Right cardiac atrium (tissue), 5 donors: ENCODE data around the gene FIBIN. TPM values are rescaled to one million over a fixed set of nuclear protein-coding genes. Genes with fewer than 3 reads are reported as not detected.
"Not testable (repeated sequence)": the region's sequence is repeated elsewhere in the genome, so short reads cannot be mapped to it uniquely, and the experiment has no call there.

Experiments
- ATAC-seq, 2 donors: fragments of 200-7000 bp; cut with Tn5 transposase; one replicate each; pipeline versions ENCODE4 v1.8.0 to v1.9.1; 2020; ENCODE audit warnings: moderate library complexity in 2 of 2, mild to moderate bottlenecking in 1 of 2
- DNase-seq, 3 donors: peaks; one replicate each; pipeline ENCODE4 v3.0.0-alpha.2; 2020
- H3K27ac ChIP-seq: one replicate; pipeline ENCODE4 v1.5.1; 2013; ENCODE audit warnings: mild to moderate bottlenecking, low read length, control low read depth, moderate library complexity
- H3K27me3 ChIP-seq: one replicate; pipeline ENCODE4 v1.6.1; 2013; ENCODE audit not compliant: control insufficient read depth, insufficient read depth
- H3K4me1 ChIP-seq: one replicate; pipeline ENCODE4 v1.6.1; 2013; ENCODE audit warnings: low read length; ENCODE audit not compliant: control insufficient read depth, insufficient read depth
- H3K4me3 ChIP-seq: one replicate; pipeline ENCODE4 v1.5.1; 2013; ENCODE audit warnings: low read length, control low read depth
- H3K9me3 ChIP-seq: one replicate; pipeline ENCODE4 v1.6.1; 2013; ENCODE audit warnings: low read length; ENCODE audit not compliant: control insufficient read depth
- WGBS: extraction: QIAGEN DNeasy Blood & Tissue Kit; methylation state at CpG from one replicate; pipeline ENCODE4 v1.1.7; 2013; 5-methylcytosine and 5-hydroxymethylcytosine counted together
- intact Hi-C, 4 donors: fragments of 100-400 bp; cut with DNase I; formaldehyde crosslinking; loops; one replicate each; pipeline versions ENCODE4 v1.11.0 to v1.14.0; 2022 to 2023
- polyA plus RNA-seq: library from polyadenylated mRNA; stranded (reverse); fragments of 200-250 nt; gene quantifications from one replicate; pipeline ENCODE4 v1.2.3, GENCODE V29; 2013
- total RNA-seq, 4 donors: library from RNA; stranded (reverse); fragmentation: NEBNext Ultra II Directional; extraction: Animal tissue kit (Norgen Biotek cat#: 25700); gene quantifications; one replicate each; pipeline ENCODE4 v1.2.1, GENCODE V29; 2021
- donor health status: healthy with polysubstance abuse.
- donor health status: DM: no; HTN: yes; CAD: no.
- donor health status: DM: no; HTN: no; CAD: no.
- donor health status: DM: no; HTN: yes; CAD: no; lungs with severe emphysema.
- donor health status: DM: yes; HTN: yes; CAD: no.

FIBIN gene
- total and polyA plus RNA-seq, 5 donors, result 7.3 to 19.8 (median 10.9) TPM

GRCh38 chr11:26953770-26954392 lies 40.0 kb upstream of the FIBIN start:
- H3K4me3 ChIP-seq, result no peak overlapping the region
- intact Hi-C loops, result no loop called here
- no peaks in the 10 kb centered on the region for H3K9me3 ChIP-seq
- H3K27me3 ChIP-seq, result no peaks in the 10 kb centered on the region
- WGBS, result 56% methylated on average over 7 of the region's 7 CpGs
- no peak overlapping the region for H3K27ac ChIP-seq
- no peak for DNase-seq
- no peaks in the 10 kb centered on the region for H3K4me1 ChIP-seq
- ATAC-seq, result no peak

DNA sequence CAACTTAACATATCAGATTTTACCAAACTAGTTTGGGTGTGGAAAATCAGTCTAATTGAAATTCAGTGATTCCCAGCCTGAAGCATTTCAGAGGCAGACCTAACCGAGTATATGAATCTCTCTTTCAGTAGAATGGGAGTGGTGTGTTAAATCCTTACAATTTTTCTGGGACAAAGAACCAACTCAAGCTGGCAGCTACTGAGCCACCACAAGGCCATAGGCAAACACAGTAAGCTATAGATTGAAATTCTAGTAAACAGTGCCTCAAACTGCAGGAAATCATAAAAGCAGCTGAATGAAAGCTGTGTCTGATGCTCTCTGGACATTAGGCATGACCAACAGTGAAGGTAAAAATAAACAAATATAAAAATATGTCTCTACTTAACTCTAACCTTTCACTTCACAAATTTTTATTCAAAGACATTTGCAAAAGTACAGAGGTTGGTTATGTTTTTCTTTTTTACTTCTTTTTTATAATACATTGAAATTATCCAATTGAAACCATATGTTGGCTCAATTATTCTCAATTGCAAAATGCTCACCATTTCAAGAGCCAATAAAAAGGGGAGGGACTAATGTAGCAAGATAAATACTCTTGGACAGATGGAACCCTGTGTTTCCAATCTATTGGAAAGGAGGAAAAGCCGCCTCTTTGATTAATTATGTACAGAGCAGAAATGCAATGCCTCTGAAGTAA lies 35.8 kb upstream of the FIBIN start:
- H3K27ac ChIP-seq, result no peak overlapping the region
- no peaks in the 10 kb centered on the region for H3K9me3 ChIP-seq
- DNase-seq (no peak), ATAC-seq (no peak)
- 87% methylated on average over 2 of the region's 2 CpGs for WGBS
- intact Hi-C loops, result no loop called here
- H3K4me1 ChIP-seq, result no peaks in the 10 kb centered on the region
- no peaks in the 10 kb centered on the region for H3K27me3 ChIP-seq
- no peak overlapping the region for H3K4me3 ChIP-seq

- intact Hi-C loops, result no loop called here
- H3K9me3 ChIP-seq, result no peaks in the 10 kb centered on the region
- no peak overlapping the region for H3K4me3 ChIP-seq
- no peak for ATAC-seq
- no peaks in the 10 kb centered on the region for H3K4me1 ChIP-seq
- no peak overlapping the region for H3K27ac ChIP-seq
- WGBS, result 80% methylated on average over 1 of the region's 1 CpG
- no peak for DNase-seq
- no peaks in the 10 kb centered on the region for H3K27me3 ChIP-seq
Measured at GRCh38 chr11:26958702-26959049, 35.2 kb upstream of the FIBIN start.

GRCh38 chr11:26960281-26960680 lies 33.6 kb upstream of the FIBIN start:
- no peaks in the 10 kb centered on the region for H3K9me3 ChIP-seq
- DNase-seq (no peak), ATAC-seq (no peak)
- H3K4me1 ChIP-seq, result no peaks in the 10 kb centered on the region
- 84% methylated on average over 2 of the region's 2 CpGs for WGBS
- H3K4me3 ChIP-seq, result no peak overlapping the region
- no peak overlapping the region for H3K27ac ChIP-seq
- no peaks in the 10 kb centered on the region for H3K27me3 ChIP-seq
- intact Hi-C loops, result no loop called here

GRCh38 chr11:26963764-26964163 lies 30.1 kb upstream of the FIBIN start:
- no peak overlapping the region for H3K27ac ChIP-seq
- H3K9me3 ChIP-seq, result no peaks in the 10 kb centered on the region
- 67% methylated on average over 1 of the region's 1 CpG for WGBS
- ATAC-seq (peak; percentile 36 to 71), DNase-seq (peak in 1 of 3 donors; percentile 13)
- intact Hi-C loops, result no loop called here
- H3K27me3 ChIP-seq, result no peaks in the 10 kb centered on the region
- H3K4me3 ChIP-seq, result no peak overlapping the region
- no peaks in the 10 kb centered on the region for H3K4me1 ChIP-seq

DNA sequence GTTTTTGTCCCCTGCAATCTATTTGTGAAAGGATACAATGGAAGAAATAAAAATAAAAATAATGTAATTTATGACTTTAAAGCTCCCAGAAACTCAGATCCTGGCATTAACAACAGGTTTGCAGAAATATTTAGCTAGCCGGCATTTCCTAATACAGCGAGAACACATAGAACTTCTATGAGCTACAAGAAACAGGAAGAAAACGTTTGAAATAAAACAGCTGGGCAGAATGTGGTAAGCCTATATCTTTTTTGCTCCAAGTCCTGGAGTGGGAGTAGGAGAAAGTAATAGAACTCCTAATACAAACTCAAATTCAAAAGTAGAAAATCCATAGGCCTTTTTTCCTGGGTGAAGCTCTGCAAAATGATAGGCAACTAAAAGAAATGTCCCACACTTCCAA lies 29.6 kb upstream of the FIBIN start:
- Histone ChIP-seq H3K27me3 (no peaks in the 10 kb centered on the region), H3K4me3 (no peak overlapping the region), H3K27ac (no peak overlapping the region), H3K9me3 (no peaks in the 10 kb centered on the region), H3K4me1 (no peaks in the 10 kb centered on the region)
- ATAC-seq (peak in 1 of 2 donors; percentile 50), DNase-seq (no peak)
- intact Hi-C loops, result no loop called here
- 51% methylated on average over 3 of the region's 3 CpGs for WGBS

DNA sequence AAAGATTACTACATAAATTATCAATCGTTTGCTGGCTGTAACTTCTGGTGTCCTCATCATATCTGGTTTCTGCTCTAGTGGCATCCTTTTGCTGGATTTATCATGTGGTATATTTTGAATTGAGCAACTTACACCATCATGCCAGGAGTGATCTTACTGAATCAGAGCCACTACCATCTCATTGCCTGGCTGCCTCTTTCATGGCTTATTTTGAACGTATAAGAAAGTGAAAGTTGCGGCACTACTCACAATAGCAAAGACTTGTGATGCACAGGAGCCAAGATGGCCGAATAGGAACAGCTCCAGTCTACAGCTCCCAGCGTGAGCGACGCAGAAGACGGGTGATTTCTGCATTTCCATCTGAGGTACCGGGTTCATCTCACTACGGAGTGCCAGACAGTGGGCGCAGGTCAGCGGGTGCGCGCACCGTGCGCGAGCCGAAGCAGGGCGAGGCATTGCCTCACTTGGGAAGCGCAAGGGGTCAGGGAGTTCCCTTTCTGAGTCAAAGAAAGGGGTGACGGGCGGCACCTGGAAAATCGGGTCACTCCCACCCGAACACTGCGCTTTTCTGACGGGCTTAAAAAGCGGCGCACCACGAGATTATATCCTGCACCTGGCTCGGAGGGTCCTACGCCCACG lies 28.9 kb upstream of the FIBIN start:
- H3K27ac ChIP-seq, H3K4me1 ChIP-seq, intact Hi-C loops, DNase-seq, ATAC-seq, H3K4me3 ChIP-seq, H3K27me3 ChIP-seq, H3K9me3 ChIP-seq: not testable (repeated sequence)
- WGBS, result 92% methylated on average over 31 of the region's 32 CpGs

- H3K4me3 ChIP-seq, result no peak overlapping the region
- H3K27me3 ChIP-seq, result no peaks in the 10 kb centered on the region
- no peaks in the 10 kb centered on the region for H3K9me3 ChIP-seq
- 82% methylated on average over 2 of the region's 2 CpGs for WGBS
- no peak overlapping the region for H3K27ac ChIP-seq
- no peaks in the 10 kb centered on the region for H3K4me1 ChIP-seq
- DNase-seq (no peak), ATAC-seq (no peak)
- intact Hi-C loops, result no loop called here
Measured at GRCh38 chr11:26971961-26972360, 22.0 kb upstream of the FIBIN start.

GRCh38 chr11:26974069-26974783 lies 19.7 kb upstream of the FIBIN start:
- Histone ChIP-seq H3K4me1 (no peaks in the 10 kb centered on the region), H3K4me3 (no peak overlapping the region), H3K9me3 (no peaks in the 10 kb centered on the region), H3K27me3 (no peaks in the 10 kb centered on the region), H3K27ac (no peak overlapping the region)
- ATAC-seq (peak in 1 of 2 donors; percentile 61), DNase-seq (no peak)
- 66% methylated on average over 3 of the region's 3 CpGs for WGBS
- intact Hi-C loops, result no loop called here

GRCh38 chr11:26974996-26975395 lies 18.9 kb upstream of the FIBIN start:
- WGBS, result 39% methylated on average over 2 of the region's 2 CpGs
- intact Hi-C loops, result no loop called here
- Histone ChIP-seq H3K27me3 (no peaks in the 10 kb centered on the region), H3K4me3 (no peak overlapping the region), H3K4me1 (no peaks in the 10 kb centered on the region), H3K27ac (no peak overlapping the region), H3K9me3 (no peaks in the 10 kb centered on the region)
- ATAC-seq (no peak), DNase-seq (no peak)

DNA sequence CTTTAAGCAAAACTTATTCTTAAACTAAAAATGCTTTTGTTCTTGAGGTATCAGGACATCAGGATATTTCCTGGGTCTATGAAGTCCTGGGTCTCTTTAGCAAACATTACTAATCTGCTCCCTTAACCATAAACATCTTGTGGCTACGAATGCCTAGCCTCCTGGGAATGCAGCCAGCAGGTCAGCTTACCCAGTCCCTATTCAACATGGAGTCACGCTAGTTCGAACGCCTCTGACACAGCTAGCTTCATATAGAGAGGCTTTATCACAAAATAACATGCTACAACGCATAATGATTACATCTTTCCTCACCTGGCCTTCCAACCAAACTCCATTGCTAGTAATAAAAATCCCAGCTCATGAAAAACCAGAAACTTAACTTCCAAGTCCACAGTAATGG lies 17.5 kb upstream of the FIBIN start:
- H3K4me3 ChIP-seq, result no peak overlapping the region
- DNase-seq (no peak), ATAC-seq (no peak)
- no peaks in the 10 kb centered on the region for H3K27me3 ChIP-seq
- H3K9me3 ChIP-seq, result no peaks in the 10 kb centered on the region
- 75% methylated on average over 5 of the region's 5 CpGs for WGBS
- H3K4me1 ChIP-seq, result no peaks in the 10 kb centered on the region
- intact Hi-C loops, result no loop called here
- H3K27ac ChIP-seq, result no peak overlapping the region
